SK-N-SH (cell line): ENCODE data around the gene DNAJA2. TPM values are rescaled to one million over a fixed set of nuclear protein-coding genes. Genes with fewer than 3 reads are reported as not detected.

Experiments
- CTCF ChIA-PET: fragments of 300-600, 350-600 bp; formaldehyde crosslinking; extraction: SDS; loops from one replicate; lab custom pipeline; 2021; lab: Yijun Ruan, JAX
- POLR2A ChIA-PET: fragments of 350-600 bp; sonication (Branson Sonifier 250); formaldehyde crosslinking; extraction: SDS; loops from one replicate; lab custom pipeline; 2020; ENCODE audit warnings: antibody characterized with exemption, inconsistent platforms; lab: Yijun Ruan, JAX
- DNase-seq: peaks from one replicate; pipeline ENCODE4 v3.0.0; 2012
- H2AFZ ChIP-seq: fragments of 200-600 bp; sonication (generic); 2 replicates; pipeline ENCODE4 v1.8.1; 2016; ENCODE audit warnings: antibody characterized with exemption, mild to moderate bottlenecking, low read depth
- H3F3A ChIP-seq: fragments of 200-600 bp; sonication (generic); replicated peaks from 2 replicates; pipeline ENCODE3; 2016; ENCODE audit warnings: antibody characterized with exemption, mild to moderate bottlenecking; ENCODE audit not compliant: insufficient read depth
- H3K27ac ChIP-seq, 2 experiments: fragments of 200-500 bp in 1 of 2; fragments of 200-600 bp in 1 of 2; sonication (Bioruptor generic) in 1 of 2; sonication (generic), shearing (Covaris generic) in 1 of 2; 2 replicates each; pipeline versions ENCODE4 v1.5.1 to v1.6.1; 2014 to 2016; ENCODE audit warnings: low read depth in 2 of 2, inconsistent platforms in 1 of 2, low read length in 1 of 2, mild to moderate bottlenecking in 1 of 2, mixed read lengths in 1 of 2
- H3K27me3 ChIP-seq: fragments of 200-600 bp; sonication (generic), shearing (Covaris generic); 2 replicates; pipeline ENCODE4 v1.6.1; 2016; ENCODE audit warnings: mixed run types; ENCODE audit not compliant: insufficient read depth
- H3K36me3 ChIP-seq, 2 experiments: fragments of 200-500 bp in 1 of 2; fragments of 200-600 bp in 1 of 2; sonication (Bioruptor generic) in 1 of 2; sonication (generic) in 1 of 2; replicated peaks in 1 of 2; 2 replicates each; pipeline versions ENCODE3 to v1.5.1; 2014 to 2016; ENCODE audit warnings: low read length in 1 of 2, mild to moderate bottlenecking in 1 of 2; ENCODE audit not compliant: insufficient read depth in 2 of 2, control insufficient read depth in 1 of 2
- H3K4me1 ChIP-seq, 2 experiments: fragments of 200-500 bp in 1 of 2; fragments of 200-600 bp in 1 of 2; sonication (Bioruptor generic) in 1 of 2; sonication (generic), shearing (Covaris generic) in 1 of 2; 2 replicates each; pipeline versions ENCODE4 v1.5.1 to v1.6.1; 2014 to 2016; ENCODE audit warnings: low read depth in 1 of 2, low read length in 1 of 2, mixed run types in 1 of 2; ENCODE audit not compliant: insufficient read depth in 2 of 2, control insufficient read depth in 1 of 2
- H3K4me2 ChIP-seq: fragments of 200-600 bp; sonication (generic), shearing (Covaris generic); 2 replicates; pipeline ENCODE4 v1.6.1; 2017; ENCODE audit warnings: mixed run types
- H3K4me3 ChIP-seq, 2 experiments: fragments of 200-500 bp in 1 of 2; fragments of 200-600 bp in 1 of 2; sonication (Bioruptor generic) in 1 of 2; sonication (generic), shearing (Covaris generic) in 1 of 2; 2 replicates each; pipeline versions ENCODE4 v1.5.1 to v1.8.1; 2014 to 2016; ENCODE audit warnings: low read depth in 2 of 2, inconsistent platforms in 1 of 2, low read length in 1 of 2, mild to moderate bottlenecking in 1 of 2, mixed read lengths in 1 of 2, moderate library complexity in 1 of 2
- H3K79me2 ChIP-seq: fragments of 200-600 bp; sonication (generic); 2 replicates; pipeline ENCODE4 v1.8.1; 2017; ENCODE audit warnings: mild to moderate bottlenecking; ENCODE audit not compliant: insufficient read depth
- H3K9ac ChIP-seq: fragments of 200-600 bp; sonication (generic); 2 replicates; pipeline ENCODE4 v1.6.1; 2017; ENCODE audit warnings: mixed run types
- H3K9me2 ChIP-seq: fragments of 200-600 bp; sonication (generic); 2 replicates; pipeline ENCODE4 v1.6.1; 2017; ENCODE audit warnings: mixed run types
- H3K9me3 ChIP-seq: fragments of 200-600 bp; sonication (generic); 2 replicates; pipeline ENCODE4 v1.6.1; 2017; ENCODE audit warnings: mixed run types, mild to moderate bottlenecking, moderate library complexity
- H4K20me1 ChIP-seq: fragments of 200-600 bp; sonication (generic); 2 replicates; pipeline ENCODE4 v1.6.1; 2017; ENCODE audit warnings: mild to moderate bottlenecking, mixed run types; ENCODE audit not compliant: insufficient read depth
- CTCF ChIP-seq: fragments of 200-600 bp; sonication (generic); IDR thresholded peaks from 2 replicates; pipeline ENCODE4 v1.6.1; 2017; ENCODE audit warnings: antibody characterized with exemption, mild to moderate bottlenecking, moderate library complexity
- ELF1 ChIP-seq: IDR thresholded peaks from 2 replicates; pipeline ENCODE4 v1.4.0; 2012
- EP300 ChIP-seq, 2 experiments: IDR thresholded peaks; 2 replicates each; pipeline versions ENCODE4 v1.4.0 to v1.6.1; 2012; ENCODE audit warnings: borderline replicate concordance in 1 of 2, low read depth in 1 of 2, low read length in 1 of 2
- EZH2phosphoT487 ChIP-seq: fragments of 200-600 bp; sonication (generic); IDR thresholded peaks from 2 replicates; pipeline ENCODE4 v1.6.1; 2017; ENCODE audit warnings: low read depth, mixed run types, mild to moderate bottlenecking, antibody characterized with exemption, moderate library complexity, borderline replicate concordance
- FOXJ3 ChIP-seq: sonication (generic); formaldehyde crosslinking; IDR thresholded peaks from 2 replicates; pipeline ENCODE4 v1.5.1; 2020; ENCODE audit warnings: mild to moderate bottlenecking, missing genetic modification reagents
- GABPA ChIP-seq: IDR thresholded peaks from 2 replicates; pipeline ENCODE4 v1.4.0; 2012; ENCODE audit warnings: low read depth, mild to moderate bottlenecking
- GATA2 ChIP-seq: sonication (generic); formaldehyde crosslinking; IDR thresholded peaks from 2 replicates; pipeline ENCODE4 v1.5.0; 2020; ENCODE audit warnings: mild to moderate bottlenecking, missing genetic modification reagents
- MEF2A ChIP-seq: IDR thresholded peaks from 2 replicates; pipeline ENCODE4 v1.4.0; 2012; ENCODE audit warnings: low read depth, borderline replicate concordance
- NRF1 ChIP-seq: IDR thresholded peaks from 2 replicates; pipeline ENCODE4 v1.6.1; 2012; ENCODE audit warnings: low read depth, mild to moderate bottlenecking, low read length
- POLR2AphosphoS5 ChIP-seq: IDR thresholded peaks from 2 replicates; pipeline ENCODE4 v1.6.1; 2012; ENCODE audit warnings: low read depth, low read length
- RFX5 ChIP-seq: IDR thresholded peaks from 2 replicates; pipeline ENCODE4 v1.6.1; 2012; ENCODE audit warnings: mild to moderate bottlenecking, improper control_type of control experiment, low read length
- RXRA ChIP-seq: IDR thresholded peaks from 2 replicates; pipeline ENCODE4 v1.4.0; 2012; ENCODE audit warnings: low read depth, mild to moderate bottlenecking, borderline replicate concordance
- SIN3A ChIP-seq: IDR thresholded peaks from 2 replicates; pipeline ENCODE4 v1.6.1; 2012; ENCODE audit warnings: low read depth, mild to moderate bottlenecking, low read length, moderate library complexity, borderline replicate concordance
- SMC3 ChIP-seq: IDR thresholded peaks from 2 replicates; pipeline ENCODE4 v1.6.1; 2012; ENCODE audit warnings: low read depth, low read length, improper control_type of control experiment
- TAF1 ChIP-seq: IDR thresholded peaks from 2 replicates; pipeline ENCODE4 v1.6.1; 2012; ENCODE audit warnings: low read depth, mild to moderate bottlenecking, low read length, moderate library complexity, borderline replicate concordance
- TCF12 ChIP-seq: IDR thresholded peaks from 2 replicates; pipeline ENCODE4 v1.4.0; 2012
- YY1 ChIP-seq: IDR thresholded peaks from 2 replicates; pipeline ENCODE4 v1.4.0; 2012; ENCODE audit warnings: low read depth, mild to moderate bottlenecking
- WGBS: methylation state at CpG from one replicate; pipeline ENCODE4 v1.1.6; 2017; ENCODE audit warnings: low lambda C conversion rate; 5-methylcytosine and 5-hydroxymethylcytosine counted together
- polyA plus RNA-seq, 3 experiments: library from polyadenylated mRNA; depleted of rRNA; stranded (reverse); fragments of >200 nt; gene quantifications; 2 replicates each; pipeline ENCODE4 v1.2.3, GENCODE V29; 2012

DNAJA2 gene
- polyA plus RNA-seq, 1 of the 3 experiments (the other 2 are of a cell fraction): 9.7 TPM

- TF ChIP-seq POLR2AphosphoS5: no peak
- no peak for TF ChIP-seq FOXJ3 (CRISPR knock-in tag)
- no peak for TF ChIP-seq NRF1
- TF ChIP-seq YY1: no peak
- TF ChIP-seq SIN3A: no peak
- TF ChIP-seq EZH2phosphoT487: no peak
- TF ChIP-seq EP300 (IDR thresholded peaks at IDR 0.05; ENCODE audit: borderline replicate concordance in 1 of 2, low read depth in 1 of 2, low read length in 1 of 2): no peak
- no peak for TF ChIP-seq GABPA
- TF ChIP-seq GATA2 (CRISPR knock-in tag): no peak
- TF ChIP-seq RXRA: no peak
- TF ChIP-seq TAF1: no peak
- no peak for TF ChIP-seq ELF1
- no peak for TF ChIP-seq RFX5
- TF ChIP-seq SMC3: no peak
These were observed 46.2 kb downstream of the DNAJA2 start (continued) for GRCh38 chr16:46927273-46927672.

GRCh38 chr16:46926470-46927225, 46.8 kb downstream of the DNAJA2 start:
- Histone ChIP-seq H3K9me2 (no peaks in the 10 kb centered on the region), H4K20me1 (no peaks in the 10 kb centered on the region), H3F3A (no peaks in the 10 kb centered on the region), H3K4me3 (no peak overlapping the region), H3K4me2 (no peak overlapping the region), H3K27me3 (no peaks in the 10 kb centered on the region), H3K9ac (no peak overlapping the region), H3K36me3 (peaks cover 7 to 46% of the 10 kb centered on the region in 2 experiments), H3K9me3 (no peaks in the 10 kb centered on the region), H3K79me2 (no peaks in the 10 kb centered on the region), H3K4me1 (no peaks in the 10 kb centered on the region), H3K27ac (no peak overlapping the region), H2AFZ (no peak overlapping the region)
- ChIA-PET CTCF (interaction anchor here (0.7 to 6.5 kb wide), 7 partner anchors 17 to 1238 kb away, joined by 3 to 71 read pairs (median 4); no protein-coding TSS in a partner anchor), POLR2A (interaction anchor here (0.6 to 0.8 kb wide), 2 partner anchors 73 to 89 kb away, joined by 3 to 4 read pairs; no protein-coding TSS in a partner anchor)
- WGBS: 93% methylated on average over 7 of the region's 13 CpGs
- TF ChIP-seq MEF2A: no peak
- no peak for TF ChIP-seq TCF12
- TF ChIP-seq GATA2 (CRISPR knock-in tag): no peak
- no peak for TF ChIP-seq CTCF
- TF ChIP-seq EZH2phosphoT487: no peak
- no peak for TF ChIP-seq EP300 (IDR thresholded peaks at IDR 0.05; ENCODE audit: borderline replicate concordance in 1 of 2, low read depth in 1 of 2, low read length in 1 of 2)
- TF ChIP-seq TAF1: no peak
- no peak for TF ChIP-seq YY1
- no peak for DNase-seq
